Mucosa of gallbladder (tissue), 1 donor: Measurements from ENCODE around the gene POLR3B. TPM values are rescaled to one million over a fixed set of nuclear protein-coding genes. Genes with fewer than 3 reads are reported as not detected.
"Not testable (repeated sequence)": the region's sequence is repeated elsewhere in the genome, so short reads cannot be mapped to it uniquely, and the experiment has no call there.

Experiments
- DNase-seq: peaks from one replicate; pipeline ENCODE4 v3.0.0-alpha.2; 2020; ENCODE audit warnings: low spot score
- total RNA-seq: library from RNA; stranded (reverse); gene quantifications from one replicate; pipeline ENCODE4 v1.2.1, GENCODE V29; 2021
- donor health status: DM: no; HTN: no; CAD: no.

The POLR3B gene
- total RNA-seq, 1 donor from 2014 or later = 8.9 TPM

GRCh38 chr12:106459534-106459933, 102.0 kb downstream of the POLR3B start:
- DNase-seq = no peak

- DNase-seq = no peak
Observed at GRCh38 chr12:106461730-106462129, 104.2 kb downstream of the POLR3B start.

- not testable (repeated sequence) for DNase-seq
Observed at GRCh38 chr12:106465605-106466004, 108.1 kb downstream of the POLR3B start.

GRCh38 chr12:106475662-106476061, 118.1 kb downstream of the POLR3B start:
- DNase-seq = not testable (repeated sequence)

- not testable (repeated sequence) for DNase-seq
Observed at GRCh38 chr12:106477627-106478026, 120.1 kb downstream of the POLR3B start.

GRCh38 chr12:106480251-106480650, 122.7 kb downstream of the POLR3B start:
- DNase-seq = no peak

GRCh38 chr12:106481246-106481645, 123.7 kb downstream of the POLR3B start:
- DNase-seq = no peak

- DNase-seq = no peak
Observed at GRCh38 chr12:106487664-106488063, 130.1 kb downstream of the POLR3B start.

GRCh38 chr12:106488884-106489283, 131.3 kb downstream of the POLR3B start:
- no peak for DNase-seq

- DNase-seq = no peak
Observed at GRCh38 chr12:106490264-106490663, 132.7 kb downstream of the POLR3B start.

- no peak for DNase-seq
Observed at GRCh38 chr12:106492857-106493256, 135.3 kb downstream of the POLR3B start.

GRCh38 chr12:106493531-106493930, 136.0 kb downstream of the POLR3B start:
- no peak for DNase-seq

GRCh38 chr12:106495354-106495965, 137.9 kb downstream of the POLR3B start:
- DNase-seq = no peak

- DNase-seq = no peak
Observed at GRCh38 chr12:106498056-106498455, 140.5 kb downstream of the POLR3B start.

- DNase-seq = no peak
Observed at GRCh38 chr12:106499628-106500027, 142.1 kb downstream of the POLR3B start.

GRCh38 chr12:106506691-106507090, 149.1 kb downstream of the POLR3B start:
- no peak for DNase-seq

GRCh38 chr12:106508966-106509365, 151.4 kb downstream of the POLR3B start:
- no peak for DNase-seq

- DNase-seq = no peak
Observed at GRCh38 chr12:106511365-106511764, 153.8 kb downstream of the POLR3B start.

- DNase-seq = no peak
Observed at GRCh38 chr12:106517314-106517713, 159.8 kb downstream of the POLR3B start.

GRCh38 chr12:106519607-106520021, 162.1 kb downstream of the POLR3B start:
- no peak for DNase-seq

GRCh38 chr12:106521901-106522300, 164.4 kb downstream of the POLR3B start:
- no peak for DNase-seq

GRCh38 chr12:106522708-106523107, 165.2 kb downstream of the POLR3B start:
- no peak for DNase-seq

- DNase-seq = no peak
Observed at GRCh38 chr12:106527356-106527755, 169.8 kb downstream of the POLR3B start.

GRCh38 chr12:106541201-106541600, 183.7 kb downstream of the POLR3B start:
- DNase-seq = no peak
